ENCODE measurements around the gene SCGB1C1.

The SCGB1C1 gene

GRCh38 chr11:240315-240714, 47.4 kb downstream of the SCGB1C1 start:
- Histone ChIP-seq H3K4me1 (ENCODE audit: insufficient read depth, insufficient read length) (no peaks in the 10 kb centered on the region), H3K36me3 (ENCODE audit: insufficient read depth, insufficient read length, low read length) (peaks cover 70% of the 10 kb centered on the region), H3K9me3 (ENCODE audit: insufficient read depth, low read length) (no peaks in the 10 kb centered on the region), H3K9ac (ENCODE audit: insufficient read length, low read depth) (no peak overlapping the region), H3K27me3 (ENCODE audit: insufficient read depth, insufficient read length) (no peaks in the 10 kb centered on the region), H3K4me3 (ENCODE audit: insufficient read length, low read depth) (no peak overlapping the region)
- TF ChIP-seq ZNF274 (IDR thresholded peaks at IDR 0.05; ENCODE audit: low read depth, low read length) = no peak
- TF ChIP-seq SUZ12 (IDR thresholded peaks at IDR 0.05; ENCODE audit: extremely low read depth, insufficient read depth, insufficient read length) = no peak
- no peak for TF ChIP-seq YY1 (IDR thresholded peaks at IDR 0.05; ENCODE audit: insufficient read depth, insufficient read length)
- no peak for DNase-seq (ENCODE audit: low read depth, low spot score)

GRCh38 chr11:241634-242033, 48.8 kb downstream of the SCGB1C1 start:
- DNase-seq (ENCODE audit: low read depth, low spot score) = no peak
- no peak for TF ChIP-seq YY1 (IDR thresholded peaks at IDR 0.05; ENCODE audit: insufficient read depth, insufficient read length)
- TF ChIP-seq SUZ12 (IDR thresholded peaks at IDR 0.05; ENCODE audit: extremely low read depth, insufficient read depth, insufficient read length) = no peak
- no peak for TF ChIP-seq ZNF274 (IDR thresholded peaks at IDR 0.05; ENCODE audit: low read depth, low read length)
- H3K4me1 ChIP-seq (ENCODE audit: insufficient read depth, insufficient read length) = no peaks in the 10 kb centered on the region
- H3K9ac ChIP-seq (ENCODE audit: insufficient read length, low read depth) = no peak overlapping the region
- H3K9me3 ChIP-seq (ENCODE audit: insufficient read depth, low read length) = no peaks in the 10 kb centered on the region
- peaks cover 82% of the 10 kb centered on the region for H3K36me3 ChIP-seq (ENCODE audit: insufficient read depth, insufficient read length, low read length)
- H3K4me3 ChIP-seq (ENCODE audit: insufficient read length, low read depth) = no peak overlapping the region
- H3K27me3 ChIP-seq (ENCODE audit: insufficient read depth, insufficient read length) = no peaks in the 10 kb centered on the region

All from NT2/D1 (cell line).